ENCODE results near the gene GPR37.
A peak's percentile ranks its signal among the peaks of the same experiment; 100 is the strongest.

Gene GPR37, protein sequence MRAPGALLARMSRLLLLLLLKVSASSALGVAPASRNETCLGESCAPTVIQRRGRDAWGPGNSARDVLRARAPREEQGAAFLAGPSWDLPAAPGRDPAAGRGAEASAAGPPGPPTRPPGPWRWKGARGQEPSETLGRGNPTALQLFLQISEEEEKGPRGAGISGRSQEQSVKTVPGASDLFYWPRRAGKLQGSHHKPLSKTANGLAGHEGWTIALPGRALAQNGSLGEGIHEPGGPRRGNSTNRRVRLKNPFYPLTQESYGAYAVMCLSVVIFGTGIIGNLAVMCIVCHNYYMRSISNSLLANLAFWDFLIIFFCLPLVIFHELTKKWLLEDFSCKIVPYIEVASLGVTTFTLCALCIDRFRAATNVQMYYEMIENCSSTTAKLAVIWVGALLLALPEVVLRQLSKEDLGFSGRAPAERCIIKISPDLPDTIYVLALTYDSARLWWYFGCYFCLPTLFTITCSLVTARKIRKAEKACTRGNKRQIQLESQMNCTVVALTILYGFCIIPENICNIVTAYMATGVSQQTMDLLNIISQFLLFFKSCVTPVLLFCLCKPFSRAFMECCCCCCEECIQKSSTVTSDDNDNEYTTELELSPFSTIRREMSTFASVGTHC

DNA sequence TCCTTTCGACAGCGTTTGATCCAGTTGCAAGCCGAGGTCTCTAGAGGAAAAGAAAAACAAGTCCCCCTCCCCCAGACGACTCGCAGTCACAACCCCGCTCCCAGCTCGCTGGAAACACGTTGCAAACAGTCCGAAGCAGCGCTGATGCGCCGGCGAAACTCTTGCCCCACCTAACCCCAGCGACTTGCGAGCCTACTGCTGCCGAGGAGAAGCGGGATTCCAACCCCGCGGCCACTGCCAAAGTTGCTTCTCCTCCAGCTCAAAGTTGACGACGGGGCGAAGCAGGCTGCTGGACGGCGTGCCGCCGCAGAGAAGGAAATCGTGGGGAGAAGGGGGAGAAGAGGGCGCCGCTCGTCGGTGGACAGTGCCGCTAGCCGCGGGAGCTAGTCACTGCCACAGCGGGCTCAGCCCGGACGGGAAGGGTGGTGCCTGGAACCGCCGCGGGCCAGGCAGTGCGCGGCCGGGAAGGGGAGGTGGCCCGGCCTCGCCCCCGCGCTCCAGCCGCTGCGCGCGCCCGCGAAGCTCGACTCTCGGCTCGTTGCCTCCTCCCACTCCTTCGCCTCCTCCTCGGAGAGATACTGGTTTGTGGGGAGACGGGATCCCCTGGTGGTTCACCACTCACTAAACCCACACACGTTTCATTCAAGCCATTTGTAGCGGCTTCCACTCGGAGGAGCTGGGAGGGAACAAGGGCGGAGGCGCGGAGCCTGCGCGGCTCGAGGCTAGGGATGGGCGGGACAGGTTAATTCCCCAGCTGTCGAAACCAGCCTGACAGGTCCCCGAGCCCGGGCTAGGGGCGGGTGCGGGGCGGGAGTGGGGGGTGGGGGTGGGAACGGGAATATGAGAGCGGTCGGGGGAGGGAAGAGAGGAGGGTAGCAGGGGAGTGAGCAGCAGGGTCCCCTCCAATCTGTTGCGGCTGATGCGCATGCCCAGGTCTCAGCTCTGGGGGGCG, at the start of gene GPR37:
Gene GPR37 (minus strand): TSS at position 392 of the 952 bp plus-strand sequence. CDS start 816 bp downstream, outside the sequence.
- DNase-seq (ENCODE audit: low read depth) = peak; percentile 75

GRCh38 chr7:124813994-124814798, 48.6 kb upstream of the GPR37 start:
- no peak for DNase-seq (ENCODE audit: low read depth)

DNA sequence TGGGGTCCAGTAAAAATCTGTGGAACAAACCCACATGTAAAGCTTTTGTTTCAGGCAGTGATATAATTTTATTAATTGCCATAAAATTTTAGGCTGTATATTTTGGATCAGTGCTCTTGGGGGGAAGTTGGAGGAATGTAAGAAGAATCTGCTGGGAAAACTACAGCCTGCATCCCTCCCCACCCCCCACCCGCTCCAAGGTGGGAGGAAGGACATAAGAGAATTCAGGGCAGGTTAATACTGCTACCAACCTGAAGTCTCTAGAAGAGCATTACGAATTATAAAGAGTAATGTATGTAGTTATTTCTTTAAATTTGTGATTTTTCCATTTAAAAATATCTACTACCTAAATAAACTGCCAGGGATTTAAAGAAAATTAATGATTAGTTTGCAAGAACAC, 47.2 kb upstream of the GPR37 start:
- DNase-seq (ENCODE audit: low read depth) = no peak

DNA sequence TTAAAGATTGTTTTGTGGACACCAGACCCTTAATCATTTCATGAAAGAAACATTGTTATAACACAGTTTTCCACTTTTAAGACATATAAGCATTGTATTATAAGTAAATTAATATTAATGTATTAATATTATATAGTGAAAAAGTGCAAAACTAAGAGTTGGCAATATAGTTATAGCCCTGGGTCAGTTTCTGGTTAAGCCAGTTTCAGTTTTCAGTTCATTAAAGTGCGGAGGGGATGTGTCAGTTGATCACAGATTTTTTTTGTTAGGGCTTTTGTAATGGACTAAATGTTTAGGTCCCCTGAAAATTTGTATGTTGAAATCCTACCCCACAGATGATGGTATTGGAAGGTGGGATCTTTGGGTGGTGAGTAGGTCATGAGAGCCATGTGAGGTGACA, 45.7 kb upstream of the GPR37 start:
- no peak for DNase-seq (ENCODE audit: low read depth)

DNA sequence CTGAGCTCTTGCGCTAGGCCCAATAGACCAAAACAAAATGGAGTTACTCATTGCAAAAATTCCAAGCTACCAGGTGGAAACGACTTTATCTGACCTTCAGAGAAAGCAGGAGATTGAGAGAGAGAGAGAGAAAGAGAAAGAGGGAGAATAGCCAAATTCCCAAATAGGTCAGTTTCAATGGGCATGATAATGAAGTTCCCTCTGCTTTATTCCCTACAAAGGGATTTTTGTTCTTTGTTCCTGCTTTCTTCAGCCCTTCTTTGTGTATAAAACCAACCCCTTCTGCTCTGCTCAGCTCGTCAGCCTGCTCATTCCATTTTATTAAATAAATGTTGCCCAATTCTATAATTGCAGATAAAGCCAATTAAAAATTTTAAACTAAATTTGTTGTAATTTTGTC, 45.0 kb upstream of the GPR37 start:
- DNase-seq (ENCODE audit: low read depth) = no peak

- DNase-seq (ENCODE audit: low read depth) = no peak
These were observed 42.6 kb upstream of the GPR37 start for GRCh38 chr7:124808206-124808605.

DNA sequence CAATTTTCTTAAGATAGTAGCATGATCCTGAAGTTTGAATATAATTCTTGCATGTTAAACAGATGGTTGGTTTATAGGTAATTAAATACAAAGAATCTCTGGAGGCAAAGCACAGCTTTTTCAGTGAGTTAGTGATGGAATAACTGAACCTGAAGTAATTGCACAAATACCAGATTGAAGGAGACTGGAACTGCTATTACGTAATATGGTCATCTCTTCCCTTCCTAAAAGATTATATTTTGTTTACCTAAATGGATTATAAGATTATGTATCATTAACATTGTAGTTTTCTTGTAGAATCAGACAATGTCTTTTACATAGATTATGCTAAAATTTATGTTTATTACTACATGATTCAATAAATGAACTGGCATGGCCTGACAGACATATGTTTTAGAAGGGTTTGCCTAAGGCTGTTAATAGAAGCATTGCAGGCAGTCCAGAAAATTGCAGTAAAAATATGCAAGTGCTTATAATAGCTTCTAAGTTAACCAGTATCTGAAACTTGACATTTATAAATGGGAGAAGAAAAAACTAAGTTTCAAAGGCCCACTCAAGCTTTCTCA, 35.8 kb upstream of the GPR37 start:
- no peak for DNase-seq (ENCODE audit: low read depth)

DNA sequence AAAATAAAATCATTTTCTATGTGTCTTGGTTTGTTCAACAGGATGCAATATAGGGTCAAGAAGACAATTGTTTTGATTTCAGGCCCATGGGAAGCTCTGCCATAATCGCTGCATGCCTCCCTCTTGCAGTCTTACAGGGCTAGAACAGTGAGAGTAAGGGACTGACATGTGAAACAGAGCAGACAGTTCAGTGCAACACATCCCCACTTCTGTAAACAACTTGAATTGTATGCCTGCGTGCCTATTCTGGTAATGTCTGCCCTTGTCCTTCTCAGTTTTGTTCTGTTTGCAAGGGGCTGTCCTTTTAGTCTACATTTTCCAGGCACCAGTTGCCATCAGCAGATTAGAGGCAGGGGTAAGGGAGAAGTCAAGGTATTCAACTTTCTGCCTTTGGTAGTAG, 34.8 kb upstream of the GPR37 start:
- DNase-seq (ENCODE audit: low read depth) = no peak

DNA sequence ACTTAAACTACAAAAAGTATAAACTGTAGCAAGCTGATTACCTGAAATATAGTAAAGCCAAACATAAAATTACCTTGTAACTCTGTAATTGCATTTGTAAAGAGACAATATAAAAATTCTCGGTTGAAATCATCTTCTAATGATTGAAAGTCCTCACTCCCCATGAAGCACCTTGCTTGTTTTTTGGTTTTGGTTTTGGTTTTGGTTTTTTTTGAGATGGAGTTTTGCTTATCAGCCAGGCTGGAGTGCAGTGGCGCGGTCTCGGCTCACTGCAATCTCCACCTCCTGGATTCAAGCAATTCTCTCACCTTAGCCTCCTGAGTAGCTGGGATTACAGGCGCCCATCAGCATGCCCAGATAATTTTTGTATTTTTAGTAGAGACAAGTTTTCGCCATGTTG, 33.9 kb upstream of the GPR37 start:
- DNase-seq (ENCODE audit: low read depth) = no peak

DNA sequence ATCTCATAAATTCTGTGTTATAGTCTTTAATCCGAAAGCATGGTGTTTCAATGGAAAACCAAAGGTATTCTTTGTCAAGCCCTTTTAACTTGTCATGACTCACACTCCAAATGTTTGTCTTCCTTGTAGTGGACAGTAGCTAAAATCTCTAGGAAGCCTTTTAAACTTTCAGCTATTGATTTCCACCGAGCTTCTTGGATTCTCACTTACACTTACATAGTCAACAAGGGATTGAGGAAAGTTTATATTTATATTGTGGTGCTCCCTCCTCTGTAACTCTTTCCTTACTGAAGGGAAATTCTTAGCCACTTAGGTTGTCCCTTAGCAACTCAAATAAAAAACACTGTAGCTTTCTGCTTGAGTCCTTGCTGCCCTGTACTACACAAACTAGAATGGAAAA, 31.2 kb upstream of the GPR37 start:
- DNase-seq (ENCODE audit: low read depth) = no peak

GRCh38 chr7:124792696-124793095, 27.1 kb upstream of the GPR37 start:
- DNase-seq (ENCODE audit: low read depth) = no peak

GRCh38 chr7:124792002-124792401, 26.4 kb upstream of the GPR37 start:
- DNase-seq (ENCODE audit: low read depth) = no peak

DNA sequence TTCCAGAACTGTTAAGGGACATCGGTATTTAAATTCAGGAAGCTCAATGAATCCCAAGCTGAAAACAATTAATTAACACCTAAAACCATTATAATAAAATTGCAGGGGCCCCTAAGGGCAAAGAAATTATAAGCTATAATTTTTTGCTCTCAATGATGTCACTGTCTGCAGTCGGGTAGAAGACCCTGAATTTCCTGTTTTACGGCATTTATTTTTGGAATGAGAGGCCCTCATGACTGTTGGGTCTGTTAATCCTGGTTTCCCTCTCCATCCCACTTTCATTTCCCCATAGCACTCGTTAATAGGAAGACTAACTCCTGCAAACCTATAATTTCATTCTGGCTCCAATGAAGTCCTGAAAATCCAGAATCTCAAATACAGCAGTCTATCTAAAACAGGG, 25.8 kb upstream of the GPR37 start:
- no peak for DNase-seq (ENCODE audit: low read depth)

DNA sequence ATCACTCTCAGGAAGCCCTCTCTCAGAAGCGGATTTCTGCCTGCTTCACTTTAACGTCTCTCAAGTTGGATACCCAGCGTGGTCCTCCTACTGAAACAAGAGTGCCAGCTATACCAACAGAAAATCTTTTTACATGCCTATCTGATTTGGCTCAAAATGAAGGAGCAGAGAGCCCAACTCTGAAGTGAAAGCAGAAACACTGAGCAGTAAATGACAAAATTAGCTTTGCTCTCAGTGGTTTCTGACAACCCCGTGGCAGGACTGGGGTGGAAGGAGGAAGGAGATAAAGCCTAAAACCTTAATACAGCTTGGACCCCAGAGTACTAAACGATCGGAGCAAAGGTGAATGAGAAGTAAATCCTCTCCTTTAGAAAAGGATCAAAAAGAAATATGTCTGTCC, 25.1 kb upstream of the GPR37 start:
- no peak for DNase-seq (ENCODE audit: low read depth)

DNA sequence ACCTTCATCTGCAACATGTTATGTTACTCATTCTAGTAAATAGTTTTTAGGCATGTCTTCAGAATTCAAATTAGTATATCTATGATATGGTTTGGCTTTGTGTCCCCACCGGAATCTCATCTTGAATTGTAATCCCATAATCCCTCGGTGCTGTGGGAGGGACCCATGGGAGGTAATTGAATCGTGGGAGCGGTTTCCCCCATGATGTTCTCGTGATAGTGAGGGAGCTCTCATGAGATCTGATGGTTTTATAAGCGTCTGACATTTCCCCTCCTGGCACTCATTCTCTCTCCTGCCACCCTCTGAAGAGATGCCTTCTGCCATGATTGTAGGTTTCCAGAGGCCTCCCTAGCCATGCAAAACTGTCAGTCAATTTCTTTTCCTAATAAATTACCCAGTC, 20.4 kb upstream of the GPR37 start:
- no peak for DNase-seq (ENCODE audit: low read depth)

GRCh38 chr7:124784879-124785818, 19.6 kb upstream of the GPR37 start:
- peak; percentile 62 for DNase-seq (ENCODE audit: low read depth)

GRCh38 chr7:124783271-124783670, 17.7 kb upstream of the GPR37 start:
- no peak for DNase-seq (ENCODE audit: low read depth)

DNA sequence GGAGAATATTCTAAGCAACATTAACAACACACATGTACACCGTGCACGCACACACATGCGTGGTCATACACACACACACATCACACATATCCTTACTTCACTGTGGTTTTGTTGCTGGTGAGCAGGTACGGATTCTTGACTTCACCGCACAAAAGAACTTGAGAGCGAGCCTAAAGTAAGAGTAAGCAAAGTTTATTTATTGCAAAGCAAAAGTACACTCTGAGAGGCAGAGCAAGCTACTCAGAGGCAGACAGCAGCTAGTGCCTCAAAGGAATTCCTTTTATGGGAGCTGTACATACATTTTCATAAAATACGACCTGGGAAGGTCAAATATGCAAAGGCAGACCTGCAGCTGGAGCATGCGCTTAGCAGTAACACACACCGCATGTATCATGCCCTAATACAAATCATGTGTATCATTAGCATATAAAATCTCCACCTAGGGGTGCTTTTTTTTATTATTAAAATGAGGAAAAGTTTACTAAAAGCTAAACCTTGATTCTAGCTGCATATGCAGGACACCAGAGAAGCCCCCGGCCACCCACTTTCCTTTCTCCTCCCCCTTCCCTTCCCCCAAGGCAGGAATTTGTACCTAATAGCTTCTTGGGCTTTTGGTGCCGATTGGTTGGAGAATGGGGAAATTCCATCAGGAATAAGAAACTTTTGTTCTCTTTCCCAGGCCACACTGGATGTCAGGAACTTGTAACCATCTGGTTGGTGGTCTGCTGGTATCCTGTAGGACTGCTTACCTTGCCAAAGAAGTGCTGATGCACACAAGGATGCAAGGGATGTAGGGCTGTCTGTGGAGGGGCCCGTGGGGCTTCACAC, 16.5 kb upstream of the GPR37 start:
- DNase-seq (ENCODE audit: low read depth) = no peak

DNA sequence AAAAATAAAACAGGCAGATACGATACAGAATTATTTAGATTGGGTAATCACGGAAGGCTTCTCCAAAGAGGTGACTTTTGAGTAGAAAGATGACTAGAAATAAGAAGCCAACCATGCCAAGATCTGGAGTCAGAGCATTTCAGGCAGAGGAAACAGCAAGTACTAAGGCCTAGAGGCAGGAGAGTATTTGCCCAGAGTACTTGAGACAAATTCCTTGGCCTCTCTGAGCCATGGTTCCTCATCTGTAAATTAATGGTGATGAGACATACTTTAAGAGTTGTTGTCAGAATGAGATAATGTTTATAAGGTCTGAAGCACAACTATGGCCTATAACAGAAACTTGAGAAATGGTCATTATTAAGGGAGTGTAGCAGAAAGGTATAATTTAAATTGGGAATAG, 15.8 kb upstream of the GPR37 start:
- no peak for DNase-seq (ENCODE audit: low read depth)

Data from ELR (cell line).